ENCODE measurements around the gene OR51L1. TPM values are rescaled to one million over a fixed set of nuclear protein-coding genes. Genes with fewer than 3 reads are reported as not detected.

The OR51L1 gene
- total and polyA plus RNA-seq, 12 donors = not detected

DNA sequence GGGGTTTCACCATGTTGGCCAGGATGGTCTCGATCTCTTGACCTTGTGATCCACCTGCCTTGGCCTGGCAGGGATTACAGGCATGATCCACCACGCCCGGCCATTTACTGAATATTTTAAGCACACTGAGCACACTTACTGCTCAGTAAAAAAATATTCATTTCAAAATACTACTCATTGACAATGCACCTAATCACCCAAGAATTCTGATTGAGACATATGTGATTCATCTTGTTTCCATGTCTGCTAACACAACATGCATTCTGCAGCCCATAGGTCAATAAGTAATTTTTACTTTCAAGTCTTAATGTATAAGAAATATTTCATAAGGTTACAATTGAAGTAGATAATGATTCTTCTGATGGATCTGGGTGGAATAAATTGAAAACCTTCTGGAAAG lies 47.4 kb downstream of the OR51L1 start:
- intact Hi-C loops (cut with DNase I) = no loop called here
- H3K27me3 ChIP-seq = no peaks in the 10 kb centered on the region
- 54 to 75% (median 61%) methylated on average over 3 of the region's 3 CpGs for WGBS, 4 donors
- H3K27ac ChIP-seq = no peak overlapping the region
- no peak for DNase-seq
- TF ChIP-seq POLR2A (IDR thresholded peaks at IDR 0.05) = no peak
- TF ChIP-seq, protein P1, sequence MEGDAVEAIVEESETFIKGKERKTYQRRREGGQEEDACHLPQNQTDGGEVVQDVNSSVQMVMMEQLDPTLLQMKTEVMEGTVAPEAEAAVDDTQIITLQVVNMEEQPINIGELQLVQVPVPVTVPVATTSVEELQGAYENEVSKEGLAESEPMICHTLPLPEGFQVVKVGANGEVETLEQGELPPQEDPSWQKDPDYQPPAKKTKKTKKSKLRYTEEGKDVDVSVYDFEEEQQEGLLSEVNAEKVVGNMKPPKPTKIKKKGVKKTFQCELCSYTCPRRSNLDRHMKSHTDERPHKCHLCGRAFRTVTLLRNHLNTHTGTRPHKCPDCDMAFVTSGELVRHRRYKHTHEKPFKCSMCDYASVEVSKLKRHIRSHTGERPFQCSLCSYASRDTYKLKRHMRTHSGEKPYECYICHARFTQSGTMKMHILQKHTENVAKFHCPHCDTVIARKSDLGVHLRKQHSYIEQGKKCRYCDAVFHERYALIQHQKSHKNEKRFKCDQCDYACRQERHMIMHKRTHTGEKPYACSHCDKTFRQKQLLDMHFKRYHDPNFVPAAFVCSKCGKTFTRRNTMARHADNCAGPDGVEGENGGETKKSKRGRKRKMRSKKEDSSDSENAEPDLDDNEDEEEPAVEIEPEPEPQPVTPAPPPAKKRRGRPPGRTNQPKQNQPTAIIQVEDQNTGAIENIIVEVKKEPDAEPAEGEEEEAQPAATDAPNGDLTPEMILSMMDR (IDR thresholded peaks at IDR 0.05) = no peak
- H3K36me3 ChIP-seq (replicated peaks in 1 of 2) = no peaks in the 10 kb centered on the region
- H3K4me1 ChIP-seq (replicated peaks in 1 of 2) = no peaks in the 10 kb centered on the region
- no peak overlapping the region for H3K4me3 ChIP-seq
- no peaks in the 10 kb centered on the region for H3K9me3 ChIP-seq (replicated peaks in 1 of 3)

GRCh38 chr11:5043380-5043779 lies 48.7 kb downstream of the OR51L1 start:
- Histone ChIP-seq H3K4me1 (replicated peaks in 1 of 2) (no peaks in the 10 kb centered on the region), H3K9me3 (replicated peaks in 1 of 3) (no peaks in the 10 kb centered on the region), H3K27me3 (no peaks in the 10 kb centered on the region), H3K27ac (no peak overlapping the region), H3K4me3 (no peak overlapping the region), H3K36me3 (replicated peaks in 1 of 2) (no peaks in the 10 kb centered on the region)
- TF ChIP-seq, protein P1 (IDR thresholded peaks at IDR 0.05) = no peak
- TF ChIP-seq POLR2A (IDR thresholded peaks at IDR 0.05) = no peak
- no peak for DNase-seq
- 41 to 57% (median 46%) methylated on average over 2 of the region's 2 CpGs for WGBS, 4 donors
- intact Hi-C loops (cut with DNase I) = no loop called here

GRCh38 chr11:5046226-5046625 lies 51.6 kb downstream of the OR51L1 start, which contains the start of gene OR52J3:
OR52J3 (plus strand) TSS chr11:5046526; CDS start chr11:5046526, 0 bp downstream.
- no peaks in the 10 kb centered on the region for H3K27me3 ChIP-seq
- DNase-seq = no peak
- H3K4me3 ChIP-seq = no peak within 1 kb of the TSS
- TF ChIP-seq, protein P1 (IDR thresholded peaks at IDR 0.05) = no peak
- no peak for TF ChIP-seq POLR2A (IDR thresholded peaks at IDR 0.05)
- no peak within 1 kb of the TSS for H3K27ac ChIP-seq
- intact Hi-C loops (cut with DNase I) = no loop called here
- no peaks in the 10 kb centered on the region for H3K4me1 ChIP-seq (replicated peaks in 1 of 2)
- H3K9me3 ChIP-seq (replicated peaks in 1 of 3) = no peaks in the 10 kb centered on the region
- 62 to 79% (median 68%) methylated on average over 1 of the region's 1 CpG for WGBS, 4 donors
- no peaks in the 10 kb centered on the region for H3K36me3 ChIP-seq (replicated peaks in 1 of 2)

DNA sequence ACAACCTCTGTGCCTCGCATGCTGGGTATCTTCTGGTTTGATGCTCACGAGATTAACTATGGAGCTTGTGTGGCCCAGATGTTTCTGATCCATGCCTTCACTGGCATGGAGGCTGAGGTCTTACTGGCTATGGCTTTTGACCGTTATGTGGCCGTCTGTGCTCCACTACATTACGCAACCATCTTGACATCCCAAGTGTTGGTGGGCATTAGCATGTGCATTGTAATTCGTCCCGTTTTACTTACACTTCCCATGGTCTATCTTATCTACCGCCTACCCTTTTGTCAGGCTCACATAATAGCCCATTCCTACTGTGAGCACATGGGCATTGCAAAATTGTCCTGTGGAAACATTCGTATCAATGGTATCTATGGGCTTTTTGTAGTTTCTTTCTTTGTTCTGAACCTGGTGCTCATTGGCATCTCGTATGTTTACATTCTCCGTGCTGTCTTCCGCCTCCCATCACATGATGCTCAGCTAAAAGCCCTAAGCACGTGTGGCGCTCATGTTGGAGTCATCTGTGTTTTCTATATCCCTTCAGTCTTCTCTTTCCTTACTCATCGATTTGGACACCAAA lies 52.2 kb downstream of the OR51L1 start:
- no peaks in the 10 kb centered on the region for H3K36me3 ChIP-seq (replicated peaks in 1 of 2)
- H3K27me3 ChIP-seq = no peaks in the 10 kb centered on the region
- no peak for DNase-seq
- WGBS, 4 donors = 68 to 83% (median 79%) methylated on average over 15 of the region's 15 CpGs
- H3K27ac ChIP-seq = no peak overlapping the region
- intact Hi-C loops (cut with DNase I) = no loop called here
- no peaks in the 10 kb centered on the region for H3K4me1 ChIP-seq (replicated peaks in 1 of 2)
- TF ChIP-seq, protein P1 (IDR thresholded peaks at IDR 0.05) = no peak
- no peak for TF ChIP-seq POLR2A (IDR thresholded peaks at IDR 0.05)
- H3K4me3 ChIP-seq = no peak overlapping the region
- H3K9me3 ChIP-seq (replicated peaks in 1 of 3) = no peaks in the 10 kb centered on the region

Other genes starting within 250 kb of the OR51L1 start
- gene OR51F1, start 224.9 kb upstream of the OR51L1 start, total RNA-seq = not detected
- not detected for gene OR51F1, start 224.9 kb upstream of the OR51L1 start, polyA plus RNA-seq
- not detected for gene OR52R1, start 190.5 kb upstream of the OR51L1 start, total RNA-seq
- not detected for gene OR52R1, start 190.5 kb upstream of the OR51L1 start, polyA plus RNA-seq
- gene OR51F2, start 173.5 kb upstream of the OR51L1 start, total RNA-seq = not detected
- gene OR51F2, start 173.5 kb upstream of the OR51L1 start, polyA plus RNA-seq = not detected
- not detected for gene OR51S1, start 145.6 kb upstream of the OR51L1 start, total RNA-seq
- not detected for gene OR51S1, start 145.6 kb upstream of the OR51L1 start, polyA plus RNA-seq
- gene OR51T1, start 113.0 kb upstream of the OR51L1 start, total RNA-seq = not detected
- gene OR51T1, start 113.0 kb upstream of the OR51L1 start, polyA plus RNA-seq = not detected
- gene OR51A7, start 91.1 kb upstream of the OR51L1 start, total RNA-seq = not detected
- gene OR51A7, start 91.1 kb upstream of the OR51L1 start, polyA plus RNA-seq = not detected
- not detected for gene OR51G2, start 75.5 kb upstream of the OR51L1 start, total RNA-seq
- gene OR51G2, start 75.5 kb upstream of the OR51L1 start, polyA plus RNA-seq = not detected
- not detected for gene OR51G1, start 70.5 kb upstream of the OR51L1 start, total RNA-seq
- gene OR51G1, start 70.5 kb upstream of the OR51L1 start, polyA plus RNA-seq = not detected
- gene OR51A4, start 47.2 kb upstream of the OR51L1 start, total RNA-seq = not detected
- not detected for gene OR51A4, start 47.2 kb upstream of the OR51L1 start, polyA plus RNA-seq
- not detected for gene OR51A2, start 39.1 kb upstream of the OR51L1 start, total RNA-seq
- gene OR51A2, start 39.1 kb upstream of the OR51L1 start, polyA plus RNA-seq = not detected
- not detected for gene OR52J3, start 51.7 kb downstream of the OR51L1 start, total RNA-seq
- gene OR52J3, start 51.7 kb downstream of the OR51L1 start, polyA plus RNA-seq = not detected
- gene OR52E2, start 64.8 kb downstream of the OR51L1 start, total RNA-seq = not detected
- not detected for gene OR52E2, start 64.8 kb downstream of the OR51L1 start, polyA plus RNA-seq
- not detected for gene OR52E1, start 74.7 kb downstream of the OR51L1 start, total RNA-seq
- not detected for gene OR52E1, start 74.7 kb downstream of the OR51L1 start, polyA plus RNA-seq
- gene OR52A5, start 143.5 kb downstream of the OR51L1 start, total RNA-seq = not detected
- gene OR52A5, start 143.5 kb downstream of the OR51L1 start, polyA plus RNA-seq = not detected
- not detected for gene OR52A1, start 159.9 kb downstream of the OR51L1 start, total RNA-seq
- gene OR52A1, start 159.9 kb downstream of the OR51L1 start, polyA plus RNA-seq = not detected
- gene OR51V1, start 205.8 kb downstream of the OR51L1 start, total RNA-seq = not detected
- gene OR51V1, start 205.8 kb downstream of the OR51L1 start, polyA plus RNA-seq = not detected
- gene HBB, start 232.2 kb downstream of the OR51L1 start, total RNA-seq = 100 to 1,000 TPM in 2 of 9 donors, 10 to 100 TPM in 4, 1 to 10 TPM in 3; 1.1 to 794 (median 10.5) TPM
- gene HBB, start 232.2 kb downstream of the OR51L1 start, polyA plus RNA-seq = 10 to 100 TPM in 1 of 3 donors, 1 to 10 TPM in 2; 1.3 to 23.8 (median 8.0) TPM
- gene HBD, start 239.6 kb downstream of the OR51L1 start, total RNA-seq = 1 to 10 TPM in 1 of 9 donors, under 1 TPM in 2, not detected in 6; 0.53 to 2.1 (median 0.83) TPM
- gene HBD, start 239.6 kb downstream of the OR51L1 start, polyA plus RNA-seq = not detected

Measured in adrenal gland (tissue), 12 donors.